Stomach smooth muscle (tissue), 2 donors: ENCODE results near the gene ATP5PF.

Experiments used
- H3K27ac ChIP-seq: one replicate; pipeline ENCODE4 v1.7.0; 2013; ENCODE audit warnings: mild to moderate bottlenecking, low read length, inconsistent platforms
- H3K27me3 ChIP-seq, 2 donors: one replicate each; pipeline ENCODE4 v1.7.0; 2013; ENCODE audit warnings: low read length in 2 of 2; ENCODE audit not compliant: insufficient read depth in 2 of 2, control insufficient read depth in 1 of 2
- H3K36me3 ChIP-seq, 2 donors: one replicate each; pipeline ENCODE4 v1.7.0; 2013; ENCODE audit warnings: low read length in 2 of 2; ENCODE audit not compliant: control insufficient read depth in 2 of 2, insufficient read depth in 2 of 2
- H3K4me1 ChIP-seq: one replicate; pipeline ENCODE4 v1.7.0; 2013; ENCODE audit warnings: low read length; ENCODE audit not compliant: control insufficient read depth, insufficient read depth
- H3K4me3 ChIP-seq, 2 donors: one replicate each; pipeline ENCODE4 v1.7.0; 2013; ENCODE audit warnings: low read length in 2 of 2
- H3K9ac ChIP-seq, 2 donors: one replicate each; pipeline ENCODE4 v1.7.0; 2013; ENCODE audit warnings: low read length in 2 of 2, mild to moderate bottlenecking in 1 of 2
- H3K9me3 ChIP-seq, 2 donors: one replicate each; pipeline ENCODE4 v1.7.0; 2013; ENCODE audit warnings: low read length in 2 of 2; ENCODE audit not compliant: control insufficient read depth in 2 of 2
- donor health status: healthy.
- donor health status: Pancreatic carcinoma.

Gene ATP5PF

GRCh38 chr21:25756190-25756932 is 21.7 kb upstream of the ATP5PF start:
- no peaks in the 10 kb centered on the region for H3K9me3 ChIP-seq
- H3K4me1 ChIP-seq: no peaks in the 10 kb centered on the region
- no peak overlapping the region for H3K4me3 ChIP-seq
- peaks cover 12 to 29% of the 10 kb centered on the region in 2 donors for H3K36me3 ChIP-seq
- H3K27me3 ChIP-seq: no peaks in the 10 kb centered on the region
- H3K27ac ChIP-seq: no peak overlapping the region
- no peak overlapping the region for H3K9ac ChIP-seq

- H3K36me3 ChIP-seq: peaks cover 14 to 24% of the 10 kb centered on the region in 2 donors
- no peaks in the 10 kb centered on the region for H3K4me1 ChIP-seq
- H3K27ac ChIP-seq: no peak overlapping the region
- no peak overlapping the region for H3K4me3 ChIP-seq
- no peaks in the 10 kb centered on the region for H3K27me3 ChIP-seq
- H3K9ac ChIP-seq: no peak overlapping the region
- no peaks in the 10 kb centered on the region for H3K9me3 ChIP-seq
Measured at GRCh38 chr21:25752416-25752815, 17.7 kb upstream of the ATP5PF start.

- H3K27ac ChIP-seq: no peak overlapping the region
Measured at GRCh38 chr21:25750085-25750484, 15.4 kb upstream of the ATP5PF start.

GRCh38 chr21:25744854-25745253 is 10.2 kb upstream of the ATP5PF start:
- peaks cover 10 to 11% of the 10 kb centered on the region in 2 donors for H3K36me3 ChIP-seq
- H3K9me3 ChIP-seq: no peaks in the 10 kb centered on the region
- H3K27ac ChIP-seq: no peak overlapping the region
- H3K9ac ChIP-seq: no peak overlapping the region
- H3K27me3 ChIP-seq: no peaks in the 10 kb centered on the region
- H3K4me3 ChIP-seq: no peak overlapping the region
- no peaks in the 10 kb centered on the region for H3K4me1 ChIP-seq

More at GRCh38 chr21:25750085-25750484, 15.4 kb upstream of the ATP5PF start:
- H3K9ac ChIP-seq: no peak overlapping the region
- H3K36me3 ChIP-seq: peaks cover 14 to 22% of the 10 kb centered on the region in 2 donors
- no peaks in the 10 kb centered on the region for H3K4me1 ChIP-seq
- H3K27me3 ChIP-seq: no peaks in the 10 kb centered on the region
- H3K9me3 ChIP-seq: no peaks in the 10 kb centered on the region
- no peak overlapping the region for H3K4me3 ChIP-seq

- no peak overlapping the region for H3K27ac ChIP-seq
- H3K27me3 ChIP-seq: no peaks in the 10 kb centered on the region
- H3K9me3 ChIP-seq: no peaks in the 10 kb centered on the region
- no peaks in the 10 kb centered on the region for H3K4me1 ChIP-seq
- no peak overlapping the region for H3K4me3 ChIP-seq
- no peak overlapping the region for H3K9ac ChIP-seq
- H3K36me3 ChIP-seq: peaks cover 3% of the 10 kb centered on the region in 2 donors
Measured at GRCh38 chr21:25742900-25743299, 8.2 kb upstream of the ATP5PF start.

GRCh38 chr21:25737421-25737820 is 2.7 kb upstream of the ATP5PF start:
- no peaks in the 10 kb centered on the region for H3K9me3 ChIP-seq
- no peak overlapping the region for H3K4me3 ChIP-seq
- peaks cover 12% of the 10 kb centered on the region for H3K4me1 ChIP-seq
- peaks cover 0 to 2% of the 10 kb centered on the region in 2 donors for H3K36me3 ChIP-seq
- no peak overlapping the region for H3K27ac ChIP-seq
- H3K9ac ChIP-seq: peak overlapping the region in 1 of 2 donors; percentile 35
- H3K27me3 ChIP-seq: no peaks in the 10 kb centered on the region

DNA sequence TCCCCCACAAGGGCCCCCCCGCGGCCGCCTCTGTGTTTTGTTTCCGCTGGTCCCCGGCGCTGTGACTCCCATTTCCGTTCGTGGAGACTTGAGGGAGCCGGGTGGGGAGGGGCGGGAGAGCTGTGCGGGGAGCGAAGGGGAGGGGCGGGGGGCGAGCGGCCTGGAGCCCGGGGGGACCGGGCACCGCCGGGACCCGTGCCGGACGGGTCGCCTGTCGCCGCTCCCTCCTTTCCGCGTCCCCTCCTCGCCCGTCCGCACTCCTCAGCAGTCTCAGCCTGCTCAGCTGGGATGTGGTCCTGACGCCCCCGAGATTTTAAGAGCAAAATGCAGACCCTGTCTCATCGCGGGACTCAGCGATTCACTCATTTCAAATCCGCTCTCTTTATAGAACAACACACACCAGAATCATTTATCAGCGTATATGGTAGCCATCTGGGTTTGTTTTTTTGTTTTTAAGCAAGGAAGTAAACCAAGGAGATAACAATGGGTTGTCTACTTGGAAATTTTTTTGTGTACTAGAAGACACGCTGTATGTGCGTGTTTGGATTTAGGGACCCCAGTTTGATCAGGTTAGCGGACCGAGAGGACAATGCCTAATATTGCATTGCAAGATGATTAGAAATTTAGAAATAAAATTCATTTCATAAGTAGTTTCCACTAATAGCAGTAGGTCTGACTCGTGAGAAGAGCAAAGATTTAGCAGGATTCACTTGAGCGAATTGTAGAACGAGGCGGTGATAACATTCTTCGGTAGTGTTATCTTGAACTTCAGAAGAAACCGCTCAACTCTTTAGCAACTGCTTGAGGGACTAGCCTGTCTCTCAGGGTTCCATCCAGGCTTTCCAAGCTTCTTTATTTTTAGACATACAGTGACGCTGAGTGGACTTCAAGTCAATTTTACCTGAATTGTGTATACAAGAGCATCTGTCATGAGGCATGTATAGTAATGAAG is 1.2 kb upstream of the ATP5PF start:
- Histone ChIP-seq H3K9me3 (no peaks in the 10 kb centered on the region), H3K4me1 (peaks cover 18% of the 10 kb centered on the region), H3K4me3 (peak overlapping the region; percentile 100), H3K36me3 (peaks cover 0 to 5% of the 10 kb centered on the region in 2 donors), H3K27ac (peak overlapping the region; percentile 99), H3K9ac (peak overlapping the region; percentile 97 to 100), H3K27me3 (no peaks in the 10 kb centered on the region)

- Histone ChIP-seq H3K27ac (peak overlapping the region; percentile 99), H3K36me3 (peaks cover 3 to 12% of the 10 kb centered on the region in 2 donors), H3K9ac (peak overlapping the region; percentile 97 to 100), H3K9me3 (no peaks in the 10 kb centered on the region), H3K4me3 (peak overlapping the region; percentile 100), H3K4me1 (peaks cover 18% of the 10 kb centered on the region), H3K27me3 (no peaks in the 10 kb centered on the region)
Measured at GRCh38 chr21:25734654-25734903, 125 bp downstream of the ATP5PF start.

- peak overlapping the region; percentile 97 to 100 for H3K9ac ChIP-seq
- peak overlapping the region; percentile 99 for H3K27ac ChIP-seq
- no peaks in the 10 kb centered on the region for H3K9me3 ChIP-seq
- H3K36me3 ChIP-seq: peaks cover 7 to 10% of the 10 kb centered on the region in 2 donors
- H3K4me1 ChIP-seq: peaks cover 18% of the 10 kb centered on the region
- peak overlapping the region; percentile 100 for H3K4me3 ChIP-seq
- no peaks in the 10 kb centered on the region for H3K27me3 ChIP-seq
Measured at GRCh38 chr21:25733859-25734653, 648 bp downstream of the ATP5PF start.

DNA sequence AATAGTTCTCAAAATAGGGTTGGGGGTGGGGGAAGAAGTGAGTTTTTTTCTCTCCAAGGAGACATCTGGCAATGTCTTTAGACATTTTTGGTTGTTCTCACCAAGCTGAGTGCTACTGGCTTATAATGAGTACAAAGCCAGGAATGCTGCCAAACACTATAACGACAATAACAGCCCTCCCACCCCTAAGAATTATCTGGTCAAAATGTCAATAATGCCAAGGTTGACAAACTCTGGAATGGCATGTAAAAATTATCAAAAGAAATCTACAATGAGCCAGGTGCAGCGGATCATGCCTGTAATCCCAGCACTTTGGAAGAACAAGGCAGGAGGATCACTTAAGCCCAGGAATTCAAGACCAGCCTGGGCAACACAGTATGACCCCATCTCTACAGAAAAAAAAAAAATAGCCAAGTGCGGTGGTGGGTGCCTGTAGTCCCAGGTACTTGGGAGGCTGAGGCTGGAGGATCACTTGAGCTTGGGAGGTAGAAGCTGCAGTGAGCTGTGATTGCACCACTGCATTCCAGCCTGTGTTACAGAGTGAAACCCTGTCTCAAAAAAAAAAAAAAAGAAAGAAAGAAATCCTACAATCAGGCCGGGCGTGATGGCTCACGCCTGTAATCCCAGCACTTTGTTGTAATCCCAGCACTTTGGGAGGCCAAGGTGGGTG is 2.5 kb downstream of the ATP5PF start:
- H3K4me3 ChIP-seq: no peak overlapping the region
- H3K36me3 ChIP-seq: peaks cover 19 to 24% of the 10 kb centered on the region in 2 donors
- H3K4me1 ChIP-seq: peaks cover 18% of the 10 kb centered on the region
- H3K9ac ChIP-seq: no peak overlapping the region
- H3K27me3 ChIP-seq: no peaks in the 10 kb centered on the region
- no peak overlapping the region for H3K27ac ChIP-seq
- H3K9me3 ChIP-seq: no peaks in the 10 kb centered on the region
